HEK293T (cell line): Measurements from ENCODE around the gene TGFBR2.

Experiments
- ARNT ChIP-seq: fragments of 450-650 bp; IDR thresholded peaks from 2 replicates; pipeline ENCODE4 v1.6.1; 2017; ENCODE audit warnings: mild to moderate bottlenecking
- FOXA1 ChIP-seq: fragments of 450-650 bp; IDR thresholded peaks from 2 replicates; pipeline ENCODE4 v1.6.1; 2016; ENCODE audit warnings: mild to moderate bottlenecking
- FOXM1 ChIP-seq: fragments of 450-650 bp; IDR thresholded peaks from 2 replicates; pipeline ENCODE4 v1.6.1; 2017; ENCODE audit warnings: mild to moderate bottlenecking, borderline replicate concordance
- HDGF ChIP-seq: fragments of 450-650 bp; IDR thresholded peaks from 2 replicates; pipeline ENCODE4 v1.6.1; 2017; ENCODE audit warnings: antibody characterized with exemption, borderline replicate concordance
- L3MBTL2 ChIP-seq: fragments of 450-650 bp; conservative IDR thresholded peaks from 2 replicates; pipeline ENCODE4 v1.6.1; 2016; ENCODE audit warnings: mild to moderate bottlenecking
- SP1 ChIP-seq: fragments of 450-650 bp; IDR thresholded peaks from 2 replicates; pipeline ENCODE4 v1.6.1; 2017
- SUZ12 ChIP-seq: fragments of 450-650 bp; IDR thresholded peaks from 2 replicates; pipeline ENCODE4 v1.6.1; 2016; ENCODE audit warnings: mild to moderate bottlenecking
- TARDBP ChIP-seq: fragments of 450-650 bp; IDR thresholded peaks from 2 replicates; pipeline ENCODE4 v1.6.1; 2016
- ZNF384 ChIP-seq: fragments of 450-650 bp; IDR thresholded peaks from 2 replicates; pipeline ENCODE4 v1.6.1; 2016

GRCh38 chr3:30737743-30738499 lies 131.5 kb downstream of the TGFBR2 start:
- no peak for TF ChIP-seq ARNT
- TF ChIP-seq ZNF384, result no peak
- TF ChIP-seq HDGF, result no peak
- TF ChIP-seq FOXA1, result no peak
- no peak for TF ChIP-seq SUZ12
- TF ChIP-seq FOXM1, result no peak
- no peak for TF ChIP-seq TARDBP
- TF ChIP-seq L3MBTL2, result no peak
- TF ChIP-seq SP1, result no peak
